Measurements from ENCODE around the gene PMIS2.

Gene PMIS2

GRCh38 chr19:35585848-35586247 lies at the start of gene PMIS2:
Gene PMIS2 (plus strand): TSS chr19:35586173. CDS start chr19:35586260, 87 bp downstream.
- DNase-seq, result peak in 1 of 6 experiments; percentile 9

GRCh38 chr19:35539314-35539713 lies 46.7 kb upstream of the PMIS2 start:
- DNase-seq, result no peak

- DNase-seq, result no peak
Observed at GRCh38 chr19:35539850-35540249, 46.1 kb upstream of the PMIS2 start.

- no peak for DNase-seq
Observed at GRCh38 chr19:35540356-35540927, 45.5 kb upstream of the PMIS2 start.

GRCh38 chr19:35542209-35542608 lies 43.8 kb upstream of the PMIS2 start:
- DNase-seq, result no peak

- DNase-seq, result no peak
Observed at GRCh38 chr19:35543280-35544109, 42.5 kb upstream of the PMIS2 start.

GRCh38 chr19:35544110-35544802 lies 41.7 kb upstream of the PMIS2 start:
- DNase-seq, result no peak

- peak; percentile 48 to 71 (median 61) for DNase-seq
Observed at GRCh38 chr19:35545001-35545854, 40.7 kb upstream of the PMIS2 start, which contains the start of gene TMEM147. Gene TMEM147 (plus strand): TSS chr19:35545626. CDS start chr19:35545740, 114 bp downstream.

GRCh38 chr19:35545855-35546381 lies 40.1 kb upstream of the PMIS2 start:
- DNase-seq, result peak in 3 of 6 experiments; percentile 4 to 60 (median 50)

GRCh38 chr19:35546532-35546931 lies 39.4 kb upstream of the PMIS2 start:
- no peak for DNase-seq

- peak; percentile 21 to 74 (median 50) for DNase-seq
Observed at GRCh38 chr19:35549174-35549788, 36.7 kb upstream of the PMIS2 start.

- no peak for DNase-seq
Observed at GRCh38 chr19:35549879-35550523, 36.0 kb upstream of the PMIS2 start.

GRCh38 chr19:35551091-35551810 lies 34.7 kb upstream of the PMIS2 start:
- no peak for DNase-seq

GRCh38 chr19:35552534-35553384 lies 33.2 kb upstream of the PMIS2 start:
- DNase-seq, result no peak

GRCh38 chr19:35553385-35554000 lies 32.5 kb upstream of the PMIS2 start:
- DNase-seq, result no peak

- no peak for DNase-seq
Observed at GRCh38 chr19:35554076-35554475, 31.9 kb upstream of the PMIS2 start.

GRCh38 chr19:35555301-35556005 lies 30.5 kb upstream of the PMIS2 start:
- DNase-seq, result no peak

- DNase-seq, result no peak
Observed at GRCh38 chr19:35556025-35556590, 29.9 kb upstream of the PMIS2 start.

Data from stimulated activated naive CD4-positive, alpha-beta T cell (primary cell).